Neural cell (in vitro differentiated cells): ENCODE measurements around the gene PRDM1.

Experiments used
- SMC3 ChIP-seq: fragments of 450-650 bp; conservative IDR thresholded peaks from 2 replicates; pipeline ENCODE4 v1.6.1; 2014; ENCODE audit warnings: antibody characterized with exemption, mild to moderate bottlenecking, moderate library complexity; ENCODE audit not compliant: poor library complexity
- TF ChIP-seq, protein P1 (sequence below): fragments of 450-650 bp; IDR thresholded peaks from 2 replicates; pipeline ENCODE4 v1.5.1; 2014; ENCODE audit warnings: antibody characterized with exemption, mild to moderate bottlenecking, moderate library complexity; ENCODE audit not compliant: poor library complexity, severe bottlenecking

DNA sequence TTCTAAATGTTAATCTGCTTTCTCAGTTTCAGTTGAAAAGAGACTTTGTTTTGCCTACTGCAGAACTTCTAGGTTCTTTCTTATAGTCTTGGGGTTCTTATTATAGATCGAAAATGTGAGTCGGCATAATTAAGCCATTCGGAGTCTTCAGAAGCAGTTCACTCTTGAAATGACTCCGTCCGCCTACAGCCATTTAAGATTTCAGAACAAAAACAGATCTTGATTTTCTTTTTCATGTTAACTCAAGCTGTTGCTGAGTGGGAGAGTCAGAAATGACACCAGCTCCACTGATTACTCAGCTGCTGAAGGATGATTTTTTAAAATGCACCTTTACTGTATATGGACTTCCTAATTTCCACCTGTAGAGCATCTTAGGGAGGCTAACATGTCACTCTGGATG, 15.9 kb downstream of the PRDM1 start:
- TF ChIP-seq, protein P1, sequence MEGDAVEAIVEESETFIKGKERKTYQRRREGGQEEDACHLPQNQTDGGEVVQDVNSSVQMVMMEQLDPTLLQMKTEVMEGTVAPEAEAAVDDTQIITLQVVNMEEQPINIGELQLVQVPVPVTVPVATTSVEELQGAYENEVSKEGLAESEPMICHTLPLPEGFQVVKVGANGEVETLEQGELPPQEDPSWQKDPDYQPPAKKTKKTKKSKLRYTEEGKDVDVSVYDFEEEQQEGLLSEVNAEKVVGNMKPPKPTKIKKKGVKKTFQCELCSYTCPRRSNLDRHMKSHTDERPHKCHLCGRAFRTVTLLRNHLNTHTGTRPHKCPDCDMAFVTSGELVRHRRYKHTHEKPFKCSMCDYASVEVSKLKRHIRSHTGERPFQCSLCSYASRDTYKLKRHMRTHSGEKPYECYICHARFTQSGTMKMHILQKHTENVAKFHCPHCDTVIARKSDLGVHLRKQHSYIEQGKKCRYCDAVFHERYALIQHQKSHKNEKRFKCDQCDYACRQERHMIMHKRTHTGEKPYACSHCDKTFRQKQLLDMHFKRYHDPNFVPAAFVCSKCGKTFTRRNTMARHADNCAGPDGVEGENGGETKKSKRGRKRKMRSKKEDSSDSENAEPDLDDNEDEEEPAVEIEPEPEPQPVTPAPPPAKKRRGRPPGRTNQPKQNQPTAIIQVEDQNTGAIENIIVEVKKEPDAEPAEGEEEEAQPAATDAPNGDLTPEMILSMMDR, result no peak
- no peak for TF ChIP-seq SMC3
